Activated CD8-positive, alpha-beta memory T cell treated with anti-CD3 and anti-CD28 coated beads, Interleukin-2, amount 50 U/mL, for 24 hours (primary cell): ENCODE results near the gene GPR107.
"Not testable (repeated sequence)": the region's sequence is repeated elsewhere in the genome, so short reads cannot be mapped to it uniquely, and the experiment has no call there.

ENCODE experiments used
- DNase-seq: peaks from one replicate; pipeline ENCODE4 v3.0.0-alpha.2; 2020; ENCODE audit errors: extremely low read depth

GPR107 gene

DNA sequence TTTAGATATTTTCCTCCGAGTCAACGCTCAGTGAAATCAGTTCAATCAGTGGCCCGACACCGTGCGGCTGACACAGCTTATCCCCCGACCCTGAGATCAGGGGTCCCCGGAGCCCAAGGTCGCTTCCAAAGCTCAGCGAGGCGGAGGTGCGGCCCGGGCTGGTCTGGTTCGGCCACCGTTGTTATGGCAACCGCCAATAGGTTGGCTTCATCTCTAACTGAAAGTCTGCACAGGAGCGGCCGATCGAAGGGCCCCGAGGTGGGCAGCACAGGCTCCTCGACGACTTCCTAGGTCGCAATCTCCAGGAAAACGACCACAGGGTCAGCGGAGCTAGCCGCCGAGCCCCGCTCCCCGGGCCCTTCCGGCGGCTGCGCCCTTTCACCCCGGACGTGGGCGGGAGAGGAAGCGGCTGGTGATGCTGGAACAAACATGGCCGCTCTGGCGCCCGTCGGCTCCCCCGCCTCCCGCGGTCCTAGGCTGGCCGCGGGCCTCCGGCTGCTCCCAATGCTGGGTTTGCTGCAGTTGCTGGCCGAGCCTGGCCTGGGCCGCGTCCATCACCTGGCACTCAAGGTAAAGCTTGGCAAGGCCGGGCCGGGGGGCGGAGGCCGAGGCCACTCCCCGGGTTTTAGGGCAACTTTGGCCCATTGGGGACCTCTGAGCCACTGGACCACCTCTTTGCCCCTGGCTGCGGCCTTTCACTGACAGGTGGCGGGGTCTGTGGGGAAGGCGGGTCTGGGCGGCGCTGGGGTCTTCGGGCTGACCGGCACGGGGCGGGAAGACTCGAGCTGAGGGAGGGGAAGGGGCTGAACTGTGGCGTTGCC lies at the start of gene GPR107:
TSS of gene GPR107 (plus strand) at position 403 of the 821 bp plus-strand sequence. CDS start at position 430, 27 bp downstream.
- DNase-seq = no peak

DNA sequence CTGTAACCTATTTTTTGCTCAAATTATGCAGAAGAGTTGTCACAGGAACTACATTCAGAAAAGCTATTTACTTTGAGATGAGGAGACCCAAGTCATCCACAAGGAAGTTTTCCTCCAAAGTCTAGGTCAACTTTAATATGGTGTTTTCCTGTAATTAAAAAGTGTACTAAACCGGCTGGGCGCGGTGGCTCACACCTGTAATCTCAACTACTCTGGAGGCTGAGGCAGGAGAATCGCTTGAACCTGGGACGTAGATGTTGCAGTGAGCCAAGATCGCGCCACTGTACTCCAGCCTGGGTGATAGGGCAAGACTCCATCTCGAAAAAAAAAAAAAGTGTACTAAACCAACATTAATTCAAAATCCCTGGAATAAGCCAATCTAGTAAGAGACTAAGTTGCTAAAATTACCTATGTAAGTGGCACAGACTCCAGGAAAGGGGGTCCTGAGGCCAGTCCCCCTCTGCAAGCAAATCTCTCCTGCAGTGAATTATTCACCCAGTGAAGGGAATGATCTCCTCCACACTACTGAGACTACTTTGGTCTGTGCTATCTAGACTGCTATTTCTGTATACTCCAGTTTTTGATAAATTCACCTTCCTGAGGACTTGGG lies 49.7 kb upstream of the GPR107 start:
- DNase-seq = no peak

- DNase-seq = not testable (repeated sequence)
These were observed 46.8 kb upstream of the GPR107 start for GRCh38 chr9:130006952-130007351.

GRCh38 chr9:130008538-130008937 lies 45.2 kb upstream of the GPR107 start:
- no peak for DNase-seq

- DNase-seq = not testable (repeated sequence)
These were observed 44.2 kb upstream of the GPR107 start for GRCh38 chr9:130009546-130009945.

DNA sequence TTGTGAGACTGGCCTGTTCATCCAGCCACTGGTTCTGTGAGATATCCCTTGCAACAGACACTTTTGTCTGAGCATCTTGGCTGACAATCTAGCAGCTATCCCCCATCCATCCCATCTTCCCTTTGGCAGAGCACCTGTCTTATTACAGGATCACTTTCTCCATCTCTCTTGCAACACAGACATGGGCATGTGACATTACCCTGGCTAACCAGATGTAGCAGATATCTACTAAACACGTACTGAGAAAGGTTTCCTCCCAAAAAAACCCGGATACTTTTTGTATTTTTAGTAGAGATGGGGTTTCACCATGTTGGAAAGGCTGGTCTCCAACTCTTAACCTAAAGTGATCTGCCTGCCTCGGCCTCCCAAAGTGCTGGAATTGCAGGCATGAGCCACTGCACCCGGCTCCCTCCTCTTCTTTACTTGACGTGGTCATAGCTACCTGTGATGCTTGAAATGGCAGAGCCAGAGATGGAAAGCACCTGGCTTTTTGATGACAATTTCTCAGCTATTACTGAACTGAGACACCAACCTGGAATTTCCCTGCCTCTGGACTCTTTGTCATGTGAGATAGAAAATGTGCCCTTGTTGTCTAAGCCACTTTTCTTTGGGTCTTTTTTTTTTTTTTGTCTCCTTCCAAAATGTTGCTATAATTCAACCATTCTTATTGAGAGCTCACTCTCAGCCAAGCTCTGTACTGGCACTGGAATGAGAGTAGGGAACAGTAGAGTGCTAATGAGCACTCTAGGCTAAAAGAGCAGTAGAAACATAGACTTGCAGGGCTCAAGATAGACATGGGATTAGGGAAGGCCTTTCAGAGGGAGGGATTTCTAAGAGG lies 43.3 kb upstream of the GPR107 start:
- no peak for DNase-seq

GRCh38 chr9:130013326-130013725 lies 40.4 kb upstream of the GPR107 start:
- no peak for DNase-seq

- DNase-seq = no peak
These were observed 38.2 kb upstream of the GPR107 start for GRCh38 chr9:130015353-130016019.

GRCh38 chr9:130017076-130017475 lies 36.6 kb upstream of the GPR107 start:
- DNase-seq = no peak

- not testable (repeated sequence) for DNase-seq
These were observed 36.2 kb upstream of the GPR107 start for GRCh38 chr9:130017510-130017909.

- DNase-seq = no peak
These were observed 35.4 kb upstream of the GPR107 start for GRCh38 chr9:130018265-130018664.

- no peak for DNase-seq
These were observed 33.1 kb upstream of the GPR107 start for GRCh38 chr9:130020618-130021017.

DNA sequence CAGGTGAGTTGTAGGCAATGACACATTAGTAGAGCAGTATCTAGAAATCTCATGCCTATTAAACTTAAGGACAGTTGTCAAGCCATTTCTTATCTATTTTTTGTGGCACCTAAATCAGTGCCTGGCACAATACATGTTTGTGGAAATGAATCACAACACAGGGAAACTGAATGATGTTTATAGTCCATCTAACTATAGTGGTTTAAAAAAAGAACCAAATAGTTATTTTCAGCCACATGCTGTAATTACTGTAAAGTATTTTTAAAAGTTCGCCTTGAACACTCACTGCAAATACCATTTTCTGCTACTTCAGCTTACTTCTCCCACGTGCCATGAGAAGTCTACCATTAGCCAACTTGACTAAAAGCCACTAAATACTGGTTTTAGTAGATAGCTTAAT lies 32.6 kb upstream of the GPR107 start:
- DNase-seq = no peak

GRCh38 chr9:130021842-130022241 lies 31.9 kb upstream of the GPR107 start:
- not testable (repeated sequence) for DNase-seq

- DNase-seq = no peak
These were observed 31.1 kb upstream of the GPR107 start for GRCh38 chr9:130022566-130023143.

DNA sequence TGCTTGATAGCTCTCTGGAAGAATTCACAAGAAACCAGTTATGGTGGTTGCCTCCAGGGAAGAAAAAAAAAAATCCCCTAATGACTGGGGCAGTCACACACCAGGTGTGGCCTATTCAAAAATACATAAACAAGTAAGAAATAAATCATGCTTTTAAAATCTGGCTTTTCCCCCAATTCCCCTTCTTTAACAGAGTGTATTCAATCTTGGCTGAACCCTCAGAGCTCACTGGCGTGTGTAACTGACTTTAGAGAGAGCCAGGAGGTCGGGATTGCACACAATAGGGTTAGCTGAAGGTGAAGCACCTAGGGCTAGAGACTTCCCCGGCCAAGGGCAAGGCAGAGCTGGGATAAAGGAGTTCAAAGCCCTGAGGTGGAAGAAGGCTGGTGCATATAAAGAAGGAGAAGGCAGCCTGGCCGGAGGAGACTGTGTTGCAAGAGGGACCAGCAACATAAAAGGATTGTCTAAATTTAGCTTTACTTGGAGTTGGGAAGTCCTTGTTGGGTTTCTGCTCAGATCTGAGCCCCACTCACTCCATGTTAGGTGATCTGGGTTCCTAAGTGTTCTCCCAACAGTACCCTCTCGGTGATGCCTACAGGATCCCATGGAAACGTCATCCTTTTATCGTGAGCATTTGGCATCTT lies 30.4 kb upstream of the GPR107 start:
- DNase-seq = no peak

DNA sequence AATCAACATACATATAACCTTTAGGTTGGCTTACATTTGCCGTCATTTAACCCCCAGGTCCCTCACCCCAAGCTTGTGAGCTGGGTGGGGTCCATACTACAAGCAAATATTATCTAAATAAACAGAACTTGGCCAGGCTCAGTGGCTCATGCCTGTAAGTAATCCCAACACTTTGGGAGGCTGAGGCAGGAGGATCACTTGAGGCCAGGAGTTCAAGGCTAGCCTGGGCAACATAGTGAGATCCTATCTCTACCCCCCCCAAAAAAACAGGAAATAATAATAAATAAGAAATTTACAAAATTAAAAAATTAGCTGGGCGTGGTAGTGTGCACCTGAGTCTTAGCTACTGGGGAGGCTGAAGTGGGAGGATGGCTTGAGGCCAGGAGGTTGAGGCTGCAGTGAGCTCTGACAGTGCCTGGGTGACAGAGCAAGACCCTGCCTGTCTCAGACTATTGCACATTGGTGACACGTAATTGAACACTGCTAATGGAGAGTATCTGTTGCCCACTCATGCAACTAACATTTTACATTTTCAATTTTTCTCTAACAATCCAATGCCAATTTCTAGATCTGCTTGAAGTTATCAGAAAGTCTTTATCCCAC lies 29.6 kb upstream of the GPR107 start:
- no peak for DNase-seq

DNA sequence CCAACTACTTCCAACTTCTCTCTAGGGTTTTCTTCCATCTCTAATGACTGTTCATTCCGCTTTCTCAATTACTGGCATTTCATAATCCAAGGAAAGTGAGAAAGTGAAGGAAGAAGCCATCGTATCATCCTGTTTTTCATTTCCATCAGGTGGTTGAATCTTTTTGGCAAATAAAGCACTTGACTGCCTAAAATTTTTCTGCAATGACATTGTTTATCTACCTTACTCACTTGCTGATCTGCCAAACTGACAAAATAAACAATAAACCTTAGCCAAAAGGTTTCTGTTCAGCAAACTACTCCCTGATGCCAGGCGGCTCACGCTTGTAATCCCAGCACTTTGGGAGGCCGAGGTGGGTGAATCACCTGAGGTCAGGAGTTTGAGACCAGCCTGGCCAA lies 29.1 kb upstream of the GPR107 start:
- no peak for DNase-seq

DNA sequence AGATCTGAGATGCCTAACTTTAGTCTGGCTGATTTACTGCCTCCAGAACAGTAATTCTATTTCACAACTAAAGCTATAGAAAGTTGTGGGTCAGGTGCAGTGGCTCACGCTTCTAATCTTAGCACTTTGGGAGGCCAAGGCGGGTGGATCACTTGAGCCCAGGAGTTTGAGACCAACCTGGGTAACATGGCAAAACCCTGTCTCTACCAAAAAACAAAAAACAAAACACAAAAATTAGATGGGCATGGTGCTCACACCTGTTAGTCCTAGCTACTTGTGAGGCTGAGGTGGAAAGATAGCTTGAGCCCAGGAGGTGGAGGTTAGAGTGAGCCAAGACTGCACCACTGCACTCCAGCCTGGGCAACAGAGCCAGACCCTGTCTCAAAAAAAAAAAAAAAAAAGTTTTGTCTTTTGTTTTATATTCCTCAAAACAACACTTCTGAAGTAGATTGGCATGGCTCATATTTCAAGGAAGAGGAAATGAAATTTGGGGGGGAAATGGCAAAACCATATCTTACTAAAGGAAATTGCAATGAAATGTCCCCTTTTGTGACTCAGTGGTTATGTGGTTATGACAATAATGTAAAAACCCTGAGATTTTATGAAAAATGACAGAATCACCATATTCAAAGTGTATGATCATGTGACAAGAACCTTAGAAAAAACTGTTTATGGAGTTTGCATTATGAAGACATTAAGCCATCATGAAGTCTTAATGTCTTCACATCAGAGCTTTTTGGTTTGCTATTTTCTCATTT lies 26.9 kb upstream of the GPR107 start:
- DNase-seq = no peak
